ENCODE data around the gene NASP. TPM values are rescaled to one million over a fixed set of nuclear protein-coding genes. Genes with fewer than 3 reads are reported as not detected.

NASP gene
- total RNA-seq, 4 donors from 2014 or later, result 51.4 to 60.6 (median 53.5) TPM

DNA sequence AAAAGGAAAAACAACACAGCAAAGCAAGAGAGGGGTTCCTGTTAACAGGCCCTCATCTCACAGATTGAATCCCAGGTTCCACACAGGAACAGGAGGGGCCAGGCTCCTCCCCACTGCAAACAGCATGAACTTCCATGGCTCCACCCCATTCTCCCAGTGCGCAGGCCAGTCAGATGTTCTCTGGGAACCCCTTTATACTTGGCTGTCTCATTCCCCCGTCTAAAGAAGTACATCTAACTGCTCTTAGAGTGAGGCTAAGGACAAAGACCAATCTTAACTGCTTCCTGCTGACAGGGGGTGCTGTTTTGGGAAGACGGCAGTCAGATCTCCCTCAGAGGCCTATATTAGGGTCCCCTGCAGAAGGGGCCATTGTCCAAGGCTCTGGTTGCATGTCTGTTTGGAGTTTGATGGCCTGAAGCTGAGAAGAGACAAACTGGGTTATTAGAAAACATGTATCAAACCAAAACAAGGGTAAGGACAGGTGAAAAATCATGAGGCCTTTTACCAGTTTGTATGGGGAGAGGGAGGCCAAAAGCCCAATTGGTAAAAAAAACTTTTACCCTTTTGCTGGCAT, 10.5 kb upstream of the NASP start:
- TF ChIP-seq, protein P1, sequence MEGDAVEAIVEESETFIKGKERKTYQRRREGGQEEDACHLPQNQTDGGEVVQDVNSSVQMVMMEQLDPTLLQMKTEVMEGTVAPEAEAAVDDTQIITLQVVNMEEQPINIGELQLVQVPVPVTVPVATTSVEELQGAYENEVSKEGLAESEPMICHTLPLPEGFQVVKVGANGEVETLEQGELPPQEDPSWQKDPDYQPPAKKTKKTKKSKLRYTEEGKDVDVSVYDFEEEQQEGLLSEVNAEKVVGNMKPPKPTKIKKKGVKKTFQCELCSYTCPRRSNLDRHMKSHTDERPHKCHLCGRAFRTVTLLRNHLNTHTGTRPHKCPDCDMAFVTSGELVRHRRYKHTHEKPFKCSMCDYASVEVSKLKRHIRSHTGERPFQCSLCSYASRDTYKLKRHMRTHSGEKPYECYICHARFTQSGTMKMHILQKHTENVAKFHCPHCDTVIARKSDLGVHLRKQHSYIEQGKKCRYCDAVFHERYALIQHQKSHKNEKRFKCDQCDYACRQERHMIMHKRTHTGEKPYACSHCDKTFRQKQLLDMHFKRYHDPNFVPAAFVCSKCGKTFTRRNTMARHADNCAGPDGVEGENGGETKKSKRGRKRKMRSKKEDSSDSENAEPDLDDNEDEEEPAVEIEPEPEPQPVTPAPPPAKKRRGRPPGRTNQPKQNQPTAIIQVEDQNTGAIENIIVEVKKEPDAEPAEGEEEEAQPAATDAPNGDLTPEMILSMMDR (IDR thresholded peaks at IDR 0.05), result no peak
- TF ChIP-seq POLR2AphosphoS5 (IDR thresholded peaks at IDR 0.05) (no peak), EP300 (IDR thresholded peaks at IDR 0.05) (no peak), POLR2A (IDR thresholded peaks at IDR 0.05; ENCODE audit: low read depth) (no peak)
- no peak overlapping the region for H3K27ac ChIP-seq (replicated peaks in 1 of 4)
- DNase-seq (ENCODE audit: extremely low spot score), result no peak
- no peaks in the 10 kb centered on the region for H3K9me3 ChIP-seq
- 57% methylated on average over 3 of the region's 3 CpGs for WGBS
- no peak overlapping the region for H3K4me3 ChIP-seq
- H3K27me3 ChIP-seq, result no peaks in the 10 kb centered on the region
- H3K36me3 ChIP-seq, result peaks cover 2 to 20% (median 14%) of the 10 kb centered on the region in 4 donors
- H3K4me1 ChIP-seq, result no peaks in the 10 kb centered on the region
- intact Hi-C loops (cut with DNase I), result no loop called here

GRCh38 chr1:45574105-45574626, 9.7 kb upstream of the NASP start:
- intact Hi-C loops (cut with DNase I), result no loop called here

GRCh38 chr1:45583264-45583665, 576 bp upstream of the NASP start:
- WGBS, result 0% methylated on average over 19 of the region's 19 CpGs
- intact Hi-C loops (cut with DNase I), result no loop called here
- Histone ChIP-seq H3K4me3 (peak overlapping the region; percentile 90 to 100 (median 92)), H3K4me1 (peaks cover 22 to 42% (median 29%) of the 10 kb centered on the region in 4 donors), H3K36me3 (no peaks in the 10 kb centered on the region), H3K9me3 (no peaks in the 10 kb centered on the region), H3K27ac (replicated peaks in 1 of 4) (peak overlapping the region; percentile 88 to 97 (median 94)), H3K27me3 (no peaks in the 10 kb centered on the region)
- peak; percentile 98 for DNase-seq (ENCODE audit: extremely low spot score)
- TF ChIP-seq, protein P1 (IDR thresholded peaks at IDR 0.05), result no peak
- peak in 1 of 2 donors; percentile 35 for TF ChIP-seq POLR2AphosphoS5 (IDR thresholded peaks at IDR 0.05)
- no peak for TF ChIP-seq EP300 (IDR thresholded peaks at IDR 0.05)
- no peak for TF ChIP-seq POLR2A (IDR thresholded peaks at IDR 0.05; ENCODE audit: low read depth)

More at GRCh38 chr1:45574105-45574626, 9.7 kb upstream of the NASP start:
- DNase-seq (ENCODE audit: extremely low spot score), result no peak
- H3K4me1 ChIP-seq, result no peaks in the 10 kb centered on the region
- TF ChIP-seq EP300 (IDR thresholded peaks at IDR 0.05) (no peak), POLR2A (IDR thresholded peaks at IDR 0.05; ENCODE audit: low read depth) (no peak), POLR2AphosphoS5 (IDR thresholded peaks at IDR 0.05) (no peak)
- TF ChIP-seq, protein P1 (IDR thresholded peaks at IDR 0.05), result no peak
- no peak overlapping the region for H3K27ac ChIP-seq (replicated peaks in 1 of 4)
- WGBS, result 91% methylated on average over 7 of the region's 7 CpGs
- H3K36me3 ChIP-seq, result peaks cover 0 to 11% (median 5%) of the 10 kb centered on the region in 4 donors
- H3K27me3 ChIP-seq, result no peaks in the 10 kb centered on the region
- no peak overlapping the region for H3K4me3 ChIP-seq
- no peaks in the 10 kb centered on the region for H3K9me3 ChIP-seq

DNA sequence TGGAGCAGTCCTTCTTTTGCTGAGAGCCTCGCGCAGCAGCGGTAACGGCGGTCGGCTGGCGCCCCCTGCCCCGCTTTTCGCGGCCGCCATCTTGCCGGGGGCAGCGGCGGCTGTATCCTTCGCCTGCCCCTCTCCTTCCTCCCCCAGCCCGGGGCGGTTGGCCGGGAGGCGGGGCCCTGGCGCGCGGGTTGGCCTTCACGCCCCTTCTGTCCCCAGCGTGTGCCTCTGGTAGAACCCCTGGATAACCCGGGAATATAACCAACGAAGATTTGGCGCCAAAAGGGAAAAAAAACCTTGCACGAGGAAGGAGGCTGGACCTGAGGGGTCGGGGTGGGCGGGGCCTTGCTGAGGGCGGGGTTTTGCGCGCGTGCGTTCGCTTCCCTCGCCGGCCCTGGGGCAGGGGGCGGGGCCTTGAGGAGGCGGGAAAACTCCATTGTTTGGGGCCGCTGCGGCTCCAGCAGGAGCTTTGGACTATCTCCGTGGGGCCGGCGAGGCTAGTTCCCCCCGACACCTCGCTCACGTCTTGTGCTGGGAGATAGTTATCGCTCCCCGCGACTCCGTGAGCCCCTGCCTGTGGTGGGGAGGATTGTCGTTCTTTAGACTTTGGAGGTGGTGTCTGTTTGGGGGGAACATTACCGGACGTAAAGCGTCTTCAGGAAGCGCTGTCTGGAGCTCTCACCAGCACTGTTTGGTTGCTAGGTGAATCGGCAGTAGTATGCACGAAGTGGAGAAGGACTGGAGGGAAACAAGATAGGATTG, 689 bp downstream of the NASP start:
- TF ChIP-seq POLR2AphosphoS5 (IDR thresholded peaks at IDR 0.05), result peak; percentile 20 to 59
- TF ChIP-seq, protein P1 (IDR thresholded peaks at IDR 0.05), result no peak
- Histone ChIP-seq H3K4me1 (peaks cover 22 to 45% (median 29%) of the 10 kb centered on the region in 4 donors), H3K9me3 (no peaks in the 10 kb centered on the region), H3K36me3 (no peaks in the 10 kb centered on the region), H3K27me3 (no peaks in the 10 kb centered on the region), H3K27ac (replicated peaks in 1 of 4) (peak overlapping the region; percentile 88 to 97 (median 94)), H3K4me3 (peak overlapping the region; percentile 90 to 100 (median 92))
- WGBS, result 0% methylated on average over 41 of the region's 59 CpGs
- DNase-seq (ENCODE audit: extremely low spot score), result peak; percentile 97
- intact Hi-C loops (cut with DNase I), result loop anchor here (5.0 kb wide), 1 partner anchor 103 kb away; the partner anchor contains the start of genes GPBP1L1 and TMEM69

All from esophagus muscularis mucosa (tissue), 4 donors.